GM19239 (cell line): ENCODE results near the gene TNFSF11.

ENCODE experiments used
- DNase-seq: peaks from one replicate; pipeline ENCODE4 v3.0.0; 2011; ENCODE audit warnings: low spot score; ENCODE audit not compliant: insufficient read length
- FAIRE-seq: peaks from 2 replicates; lab custom pipeline; 2011; peaks lifted over from hg19 to GRCh38; lab: Jason Lieb, UNC

The TNFSF11 gene

DNA sequence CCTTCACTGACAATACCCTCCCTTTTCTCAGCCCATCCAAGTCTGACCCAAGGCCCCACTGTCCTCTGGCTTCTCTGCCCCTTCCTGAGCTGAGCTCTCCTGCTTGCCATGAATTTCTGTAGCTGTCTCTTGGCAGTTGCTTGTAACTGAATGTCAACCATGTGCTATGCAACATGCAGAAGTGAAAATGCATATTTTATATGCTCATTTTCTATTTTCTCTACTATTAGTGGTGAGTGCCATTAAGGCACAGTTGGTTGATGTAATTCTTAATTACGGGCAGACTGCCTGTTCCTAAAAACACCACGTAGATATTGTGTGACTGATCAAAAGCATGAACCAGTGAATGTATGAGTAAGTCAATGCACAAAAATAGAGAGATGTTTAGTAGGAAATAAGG lies 29.6 kb downstream of the TNFSF11 start:
- peak; percentile 74 for FAIRE-seq
- DNase-seq = no peak

GRCh38 chr13:42607546-42607945 lies 33.6 kb downstream of the TNFSF11 start:
- FAIRE-seq (no peak), DNase-seq (no peak)

GRCh38 chr13:42610649-42611048 lies 36.7 kb downstream of the TNFSF11 start:
- FAIRE-seq (no peak), DNase-seq (no peak)

- DNase-seq = no peak
- no peak for FAIRE-seq
Observed at GRCh38 chr13:42611086-42611779, 37.3 kb downstream of the TNFSF11 start.

- DNase-seq = no peak
- FAIRE-seq = no peak
Observed at GRCh38 chr13:42612021-42612765, 38.2 kb downstream of the TNFSF11 start.

DNA sequence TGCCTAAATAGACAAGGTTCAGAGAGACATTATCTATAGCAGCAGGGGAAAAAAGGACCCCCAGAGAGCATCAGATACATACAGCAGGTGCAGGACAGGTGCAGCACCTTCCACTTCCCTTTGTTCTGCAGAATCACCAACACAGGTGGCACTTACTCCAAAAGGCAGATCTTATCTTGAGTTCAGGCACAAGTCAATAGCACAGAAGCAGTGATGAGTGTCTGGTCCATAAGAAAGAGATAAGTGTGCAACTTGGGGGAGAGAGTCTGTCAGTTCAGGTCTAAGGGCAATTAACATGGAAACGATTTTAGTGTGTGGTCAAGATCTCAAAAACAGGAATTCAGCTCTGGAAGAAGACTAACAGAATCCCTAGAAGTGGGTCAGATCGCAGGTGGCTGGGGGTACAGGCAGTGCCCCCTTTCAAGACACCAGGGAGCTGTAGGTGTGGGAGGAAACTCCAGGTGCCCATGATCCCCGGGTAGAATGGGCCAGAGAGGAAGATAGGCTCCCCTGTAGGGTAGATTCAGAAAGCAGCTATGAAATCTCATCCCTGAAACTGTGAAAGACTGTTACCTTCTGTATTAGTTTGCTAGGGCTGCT lies 40.6 kb downstream of the TNFSF11 start:
- no peak for DNase-seq
- FAIRE-seq = no peak

GRCh38 chr13:42615691-42616090 lies 41.7 kb downstream of the TNFSF11 start:
- FAIRE-seq (no peak), DNase-seq (no peak)

GRCh38 chr13:42617221-42617620 lies 43.3 kb downstream of the TNFSF11 start:
- FAIRE-seq (no peak), DNase-seq (no peak)

DNA sequence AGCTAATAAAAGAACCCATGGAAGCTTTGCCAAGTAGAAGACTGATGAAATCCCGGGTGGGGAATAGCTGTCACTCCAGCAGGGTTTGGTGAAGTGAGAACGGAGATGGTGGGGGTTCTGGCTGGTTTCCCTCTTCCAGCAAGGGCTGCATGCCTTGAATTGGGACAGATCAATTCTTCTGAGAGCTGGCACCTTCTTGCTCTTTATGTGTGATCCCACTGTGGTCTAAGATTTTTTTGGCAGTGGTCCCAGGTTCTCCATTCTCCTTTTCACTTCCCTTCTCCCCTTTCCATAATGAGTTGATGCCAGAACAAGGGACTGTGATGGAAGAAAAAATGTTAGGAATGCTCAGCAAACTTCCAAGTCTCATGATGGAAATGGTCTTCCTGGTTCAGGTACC lies 50.0 kb downstream of the TNFSF11 start:
- FAIRE-seq = no peak
- DNase-seq = no peak

DNA sequence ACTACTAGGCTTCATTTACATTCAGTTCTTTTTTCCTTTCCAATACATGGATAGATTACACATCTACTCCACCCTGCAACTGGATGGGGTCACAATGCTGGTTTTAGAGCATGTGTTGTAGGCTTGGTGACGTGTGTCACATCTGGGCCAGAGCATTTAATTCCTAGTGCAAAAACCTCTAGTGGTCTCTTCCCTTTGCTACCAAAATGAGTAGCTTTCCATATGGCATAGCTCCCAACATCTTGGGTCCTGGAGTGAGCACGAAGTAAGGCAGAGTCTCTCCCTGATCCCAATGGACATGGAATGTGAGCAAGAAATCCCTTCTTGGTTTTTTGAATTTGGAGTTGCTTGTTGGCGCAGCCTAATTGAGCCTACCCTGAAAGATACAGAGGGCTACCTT lies 51.7 kb downstream of the TNFSF11 start:
- DNase-seq (no peak), FAIRE-seq (no peak)

- FAIRE-seq (no peak), DNase-seq (no peak)
Observed at GRCh38 chr13:42626176-42626860, 52.4 kb downstream of the TNFSF11 start.

- DNase-seq = no peak
- no peak for FAIRE-seq
Observed at GRCh38 chr13:42628666-42629065, 54.7 kb downstream of the TNFSF11 start.

- no peak for DNase-seq
- no peak for FAIRE-seq
Observed at GRCh38 chr13:42631181-42631580, 57.2 kb downstream of the TNFSF11 start.

DNA sequence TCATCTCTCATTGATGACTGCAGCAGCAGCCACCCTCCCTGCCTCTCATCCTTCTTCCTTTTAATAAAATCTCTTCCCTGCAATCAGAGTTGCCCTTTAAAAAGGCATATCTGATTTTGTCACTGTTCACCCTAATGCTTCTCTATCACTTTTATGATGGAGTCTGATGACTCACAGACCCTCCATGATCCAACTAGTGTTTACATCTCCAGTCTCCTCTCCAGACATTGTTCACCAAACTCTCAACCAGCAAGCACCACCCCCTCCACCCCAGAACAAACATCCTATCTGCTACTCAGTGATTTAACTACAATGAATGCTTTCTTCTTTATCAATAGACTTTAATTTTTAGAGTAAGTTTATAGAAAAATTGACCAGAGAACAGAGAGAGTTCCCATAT lies 59.5 kb downstream of the TNFSF11 start:
- FAIRE-seq = no peak
- no peak for DNase-seq

GRCh38 chr13:42638101-42638500 lies 64.1 kb downstream of the TNFSF11 start:
- DNase-seq (no peak), FAIRE-seq (no peak)

DNA sequence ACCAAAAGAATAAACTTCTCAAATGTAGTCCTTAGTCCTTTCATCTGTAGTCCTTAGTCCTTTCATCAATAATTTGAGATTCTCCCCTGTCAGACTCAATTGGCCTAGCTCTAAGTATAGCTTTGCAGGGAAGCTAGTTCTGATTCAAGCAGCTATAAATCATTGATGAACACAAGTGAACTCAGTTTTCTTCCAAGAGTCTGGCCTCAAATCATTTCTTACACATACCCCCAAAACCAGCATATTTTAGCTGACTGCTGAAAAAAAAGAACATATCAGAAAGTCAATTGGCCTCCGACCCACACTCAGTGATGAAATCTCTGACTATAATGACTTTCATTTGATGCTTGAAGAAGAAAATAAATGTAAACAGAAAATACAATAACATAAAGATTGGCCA lies 64.9 kb downstream of the TNFSF11 start:
- DNase-seq (no peak), FAIRE-seq (no peak)

- no peak for DNase-seq
Observed at GRCh38 chr13:42643076-42643475, 69.1 kb downstream of the TNFSF11 start.

DNA sequence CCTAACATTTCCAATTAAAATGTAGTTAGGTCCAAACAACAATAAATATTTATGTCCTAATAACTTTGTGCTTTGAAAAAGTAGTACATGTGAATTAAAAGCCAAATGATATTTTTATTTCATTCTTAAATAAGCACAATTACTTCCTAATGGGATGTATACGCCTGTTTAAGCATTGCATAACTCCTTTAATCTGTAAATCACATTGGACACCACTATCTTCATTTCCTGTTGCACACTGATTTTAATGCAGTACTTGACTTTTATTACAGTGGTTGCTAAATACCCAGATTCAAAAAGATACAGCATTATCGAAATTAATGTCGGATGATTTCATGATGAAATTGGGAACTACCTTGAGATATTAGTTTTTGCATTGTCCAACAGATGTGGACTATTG lies 70.9 kb downstream of the TNFSF11 start:
- FAIRE-seq = no peak

More at GRCh38 chr13:42643076-42643475, 69.1 kb downstream of the TNFSF11 start:
- no peak for FAIRE-seq

GRCh38 chr13:42645717-42646116 lies 71.8 kb downstream of the TNFSF11 start:
- FAIRE-seq (no peak), DNase-seq (no peak)

More for the DNA sequence above, 70.9 kb downstream of the TNFSF11 start:
- DNase-seq = no peak

DNA sequence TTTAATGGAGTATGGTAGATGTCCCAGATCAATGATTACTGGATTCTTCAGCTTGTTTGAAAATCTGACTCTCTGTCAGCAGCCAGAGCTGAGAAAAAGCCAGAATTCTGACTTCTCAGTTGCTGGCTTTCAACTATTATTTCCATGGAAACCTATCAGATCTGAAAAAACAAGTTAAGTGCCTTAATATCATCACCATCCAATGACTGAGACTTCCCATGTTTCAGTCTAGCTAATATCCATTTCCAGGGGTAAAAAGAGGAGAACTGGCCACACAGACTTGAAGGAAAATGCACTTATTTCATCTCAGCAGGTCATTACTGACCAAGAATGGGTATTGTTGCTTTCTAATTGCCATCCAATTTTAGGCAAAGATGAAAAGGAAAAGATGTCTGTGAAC lies 75.2 kb downstream of the TNFSF11 start:
- FAIRE-seq = no peak
- no peak for DNase-seq

- FAIRE-seq (no peak), DNase-seq (no peak)
Observed at GRCh38 chr13:42649831-42650230, 75.9 kb downstream of the TNFSF11 start.
